Effector CD4-positive, alpha-beta T cell (primary cell): ENCODE results near the gene TCTN3.

Source experiments
- DNase-seq: peaks from one replicate; pipeline ENCODE4 v3.0.0-alpha.2; 2020

TCTN3 gene

DNA sequence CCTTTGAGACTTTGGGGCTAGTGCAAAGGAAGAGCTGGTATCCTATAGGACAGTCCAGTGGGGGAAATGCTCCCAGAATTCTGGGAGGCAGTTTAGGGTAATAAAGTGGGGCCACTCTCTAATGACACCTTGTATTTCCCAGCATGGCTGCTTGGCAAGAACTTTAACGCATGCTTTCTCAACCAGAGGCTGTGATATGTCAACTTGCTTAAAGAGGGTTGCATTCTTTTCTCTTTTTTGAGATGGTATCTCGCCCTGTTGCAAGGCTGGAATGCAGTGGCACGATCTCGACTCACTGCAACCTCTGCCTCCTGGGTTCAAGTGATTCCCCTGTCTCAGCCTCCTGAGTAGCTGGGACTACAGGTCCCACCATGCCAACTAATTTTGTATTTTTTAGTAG lies 75.6 kb downstream of the TCTN3 start:
- no peak for DNase-seq

DNA sequence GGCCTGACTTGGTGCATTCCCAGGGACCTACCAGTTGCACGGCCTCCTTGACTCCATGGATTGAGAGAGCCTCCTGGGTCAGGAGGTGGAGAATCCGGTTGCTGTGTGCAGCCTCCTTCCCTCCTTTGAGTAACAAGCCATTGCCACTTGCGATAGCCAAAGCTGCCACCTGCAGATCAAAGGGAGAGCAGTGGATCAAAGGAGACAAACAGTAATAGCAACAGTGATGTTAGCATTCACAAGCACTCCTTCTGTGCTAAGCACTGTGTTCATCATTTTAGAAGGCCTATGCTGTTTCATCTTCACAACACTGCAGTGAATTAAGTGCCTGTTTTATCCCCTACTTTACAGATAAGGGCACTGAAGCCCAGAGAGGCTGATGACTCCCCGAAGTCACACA lies 77.3 kb downstream of the TCTN3 start:
- DNase-seq, result no peak
